GM12878 (cell line): Measurements from ENCODE around the gene ASPG. TPM values are rescaled to one million over a fixed set of nuclear protein-coding genes. Genes with fewer than 3 reads are reported as not detected.

Experiments used
- ATAC-seq: fragments of 200-7000 bp; cut with Tn5 transposase; 3 replicates; pipeline ENCODE4 v1.9.1; 2020; ENCODE audit warnings: mild to moderate bottlenecking, moderate library complexity
- BruUV-seq: library from RNA; stranded (reverse); fragments of 400-500 nt; replicated peaks from 2 replicates; lab custom pipeline; 2021; lab: Mats Ljungman, UMichigan
- CTCF ChIA-PET: fragments of 300-600 bp; sonication (Branson Sonifier 250); formaldehyde crosslinking; extraction: SDS; loops from one replicate; lab custom pipeline; 2021; ENCODE audit warnings: inconsistent platforms; lab: Yijun Ruan, JAX
- POLR2A ChIA-PET: fragments of 350-600 bp; formaldehyde crosslinking; extraction: SDS; loops from one replicate; lab custom pipeline; 2021; ENCODE audit warnings: inconsistent platforms; lab: Charles Lee
- RAD21 ChIA-PET: fragments of 300-600 bp; sonication (Branson Sonifier 250); formaldehyde crosslinking; loops from one replicate; lab custom pipeline; 2023; ENCODE audit warnings: antibody characterized with exemption; ENCODE audit not compliant: unreplicated experiment; lab: Charles Lee
- SMC1A ChIA-PET: fragments of 300-600 bp; sonication (Branson Sonifier 250); formaldehyde crosslinking; loops from one replicate; lab custom pipeline; 2023; ENCODE audit not compliant: unreplicated experiment, uncharacterized antibody; lab: Charles Lee
- DNase-seq: peaks from one replicate; pipeline ENCODE4 v3.0.0-alpha.2; 2011; ENCODE audit warnings: low read depth, low spot score
- FAIRE-seq: peaks from 3 replicates; lab custom pipeline; 2011; peaks lifted over from hg19 to GRCh38; lab: Jason Lieb, UNC
- H2AFZ ChIP-seq: 2 replicates; pipeline ENCODE4 v1.6.0; 2011; ENCODE audit warnings: low read depth, low read length, control low read depth; ENCODE audit not compliant: control insufficient read depth
- H3K27ac ChIP-seq: 2 replicates; pipeline ENCODE4 v1.5.1; 2011; ENCODE audit warnings: control low read depth; ENCODE audit not compliant: control insufficient read depth, insufficient read depth
- H3K27me3 ChIP-seq, 2 experiments: replicated peaks in 1 of 2; 2 replicates each; pipeline versions ENCODE4 v1.6.0 to v1.6.1; 2011; ENCODE audit warnings: low read length in 1 of 2; ENCODE audit not compliant: control insufficient read depth in 2 of 2, insufficient read depth in 2 of 2
- H3K36me3 ChIP-seq, 2 experiments: 2 replicates each; pipeline ENCODE4 v1.5.1; 2011; ENCODE audit warnings: low read length in 1 of 2; ENCODE audit not compliant: control insufficient read depth in 2 of 2, insufficient read depth in 2 of 2
- H3K4me1 ChIP-seq: 2 replicates; pipeline ENCODE4 v1.6.1; 2011; ENCODE audit warnings: mild to moderate bottlenecking, low read length, moderate library complexity, mixed read lengths; ENCODE audit not compliant: control insufficient read depth, insufficient read depth
- H3K4me2 ChIP-seq: 2 replicates; pipeline ENCODE4 v1.6.0; 2011; ENCODE audit warnings: control low read depth; ENCODE audit not compliant: control insufficient read depth, insufficient read depth
- H3K4me3 ChIP-seq: fragments of 200-600 bp; sonication (generic); 2 replicates; pipeline ENCODE4 v1.5.1; 2016
- H3K79me2 ChIP-seq: 2 replicates; pipeline ENCODE4 v1.6.0; 2011; ENCODE audit warnings: low read length; ENCODE audit not compliant: control insufficient read depth, insufficient read depth
- H3K9ac ChIP-seq: 2 replicates; pipeline ENCODE4 v1.8.0; 2011; ENCODE audit warnings: low read length, control low read depth, mixed read lengths; ENCODE audit not compliant: control insufficient read depth, insufficient read depth
- H3K9me3 ChIP-seq: replicated peaks from 3 replicates; pipeline ENCODE4 v1.5.1; 2011; ENCODE audit warnings: mild to moderate bottlenecking, low read length; ENCODE audit not compliant: control insufficient read depth, insufficient read depth
- H4K20me1 ChIP-seq: 2 replicates; pipeline ENCODE4 v1.6.0; 2011; ENCODE audit not compliant: control insufficient read depth, insufficient read depth
- ASH2L ChIP-seq: fragments of 300-600, 200-600 bp; sonication (generic); IDR thresholded peaks from 2 replicates; pipeline ENCODE4 v1.6.1; 2017; ENCODE audit warnings: low read depth, mild to moderate bottlenecking, borderline replicate concordance
- BACH1 ChIP-seq: fragments of 450-650 bp; IDR thresholded peaks from 2 replicates; pipeline ENCODE4 v1.6.1; 2017; ENCODE audit warnings: mild to moderate bottlenecking, borderline replicate concordance
- BMI1 ChIP-seq: fragments of 450-650 bp; IDR thresholded peaks from 2 replicates; pipeline ENCODE4 v1.6.1; 2016; ENCODE audit warnings: mild to moderate bottlenecking, moderate library complexity, borderline replicate concordance
- EGR1 ChIP-seq, 2 experiments: IDR thresholded peaks; 1 replicate in 1 of 2; 2 replicates in 1 of 2; pipeline ENCODE4 v1.6.1; 2011 to 2012; ENCODE audit warnings: low read depth in 2 of 2, low read length in 2 of 2, borderline replicate concordance in 1 of 2, mild to moderate bottlenecking in 1 of 2, moderate library complexity in 1 of 2
- EP300 ChIP-seq, 2 experiments: fragments of 150-350 bp in 1 of 2; IDR thresholded peaks; 2 replicates each; pipeline ENCODE4 v1.6.1; 2011 to 2012; ENCODE audit warnings: low read depth in 2 of 2, low read length in 2 of 2, borderline replicate concordance in 1 of 2, improper control_type of control experiment in 1 of 2, inconsistent platforms in 1 of 2; ENCODE audit not compliant: control insufficient read depth in 1 of 2
- FOXM1 ChIP-seq: IDR thresholded peaks from 2 replicates; pipeline ENCODE4 v1.6.1; 2012; ENCODE audit warnings: low read depth, mild to moderate bottlenecking, inconsistent platforms, low read length, moderate library complexity
- KLF5 ChIP-seq: fragments of 450-650 bp; IDR thresholded peaks from 2 replicates; pipeline ENCODE4 v1.6.1; 2014; ENCODE audit warnings: mild to moderate bottlenecking; ENCODE audit not compliant: partially characterized antibody
- MTA3 ChIP-seq: IDR thresholded peaks from 2 replicates; pipeline ENCODE4 v1.6.1; 2012; ENCODE audit warnings: low read length, inconsistent platforms, borderline replicate concordance
- PAX8 ChIP-seq: fragments of 450-650 bp; IDR thresholded peaks from 2 replicates; pipeline ENCODE4 v1.6.1; 2017; ENCODE audit warnings: mild to moderate bottlenecking, moderate library complexity
- POU2F2 ChIP-seq: IDR thresholded peaks from 3 replicates; pipeline ENCODE4 v1.6.1; 2011; ENCODE audit warnings: low read depth, mild to moderate bottlenecking, low read length, borderline replicate concordance
- RBBP5 ChIP-seq: fragments of 200-600 bp; sonication (generic); conservative IDR thresholded peaks from 2 replicates; pipeline ENCODE4 v1.6.1; 2016
- RELA ChIP-seq: fragments of 450-650 bp; IDR thresholded peaks from 2 replicates; pipeline ENCODE4 v1.8.0; 2014; ENCODE audit warnings: borderline replicate concordance; ENCODE audit not compliant: partially characterized antibody
- SMAD5 ChIP-seq: IDR thresholded peaks from 2 replicates; pipeline ENCODE4 v1.6.1; 2016; ENCODE audit warnings: antibody characterized with exemption, low read depth
- STAT3 ChIP-seq: IDR thresholded peaks from 2 replicates; pipeline ENCODE4 v1.6.1; 2011; ENCODE audit warnings: low read depth, low read length, improper control_type of control experiment
- YBX1 ChIP-seq: fragments of 450-650 bp; IDR thresholded peaks from 2 replicates; pipeline ENCODE4 v1.6.1; 2016; ENCODE audit warnings: antibody characterized with exemption
- WGBS: methylation state at CpG from one replicate; pipeline ENCODE4 v1.1.6; 2016; ENCODE audit warnings: low lambda C conversion rate; ENCODE audit not compliant: insufficient replicate concordance, insufficient coverage; ENCODE audit errors: missing lambda C conversion rate; 5-methylcytosine and 5-hydroxymethylcytosine counted together
- in situ Hi-C: fragments of 300-500 bp; cut with MboI; formaldehyde crosslinking; loops from 9 replicates; pipeline ENCODE4 v1.14.3; 2018; ENCODE audit warnings: mixed read lengths
- intact Hi-C: fragments of 100-400 bp; cut with micrococcal nuclease; formaldehyde crosslinking; loops from one replicate; pipeline ENCODE4 v1.14.2; 2022; ENCODE audit not compliant: unreplicated experiment
- polyA plus RNA-seq, 11 experiments: library from polyadenylated mRNA; depleted of rRNA in 4 of 11; unstranded in 6 of 11; stranded (reverse) in 5 of 11; fragments of >200 nt; fragmentation: Nextera tagmentation in 4 of 11; fragmentation: Illumina TruSeq in 1 of 11; extraction: Ambion mirVana in 4 of 11; extraction: Trizol in 1 of 11; gene quantifications; 1 replicate in 1 of 11; 2 replicates in 10 of 11; pipeline versions ENCODE4 v1.2.1 to v1.2.3, GENCODE V29; 2011 to 2016; ENCODE audit warnings: inconsistent platforms in 2 of 11, missing spikeins in 2 of 11, low read depth in 1 of 11
- total RNA-seq, 4 experiments: library from RNA; depleted of rRNA in 3 of 4; stranded (reverse); fragments of >200 nt in 3 of 4; fragmentation: Illumina TruSeq in 1 of 4; extraction: Trizol in 1 of 4; gene quantifications; 2 replicates each; pipeline versions ENCODE4 v1.2.1 to v1.2.3, GENCODE V29; 2013 to 2021
- TF ChIP-seq, protein P1 (sequence below): IDR thresholded peaks from 2 replicates; pipeline ENCODE4 v1.6.1; 2012; ENCODE audit warnings: low read depth, low read length, improper control_type of control experiment
- TF ChIP-seq, protein P2 (sequence below): fragments of 450-650 bp; IDR thresholded peaks from 2 replicates; pipeline ENCODE4 v1.6.1; 2016; ENCODE audit warnings: mild to moderate bottlenecking, moderate library complexity, borderline replicate concordance
- TF ChIP-seq, protein P3 (sequence below): IDR thresholded peaks from 2 replicates; pipeline ENCODE4 v1.6.1; 2011; ENCODE audit warnings: low read depth, mild to moderate bottlenecking, low read length, moderate library complexity, borderline replicate concordance; ENCODE audit errors: extremely low read depth
- TF ChIP-seq, protein P4 (sequence below): IDR thresholded peaks from 2 replicates; pipeline ENCODE4 v1.6.1; 2012; ENCODE audit warnings: low read depth, low read length, improper control_type of control experiment

The ASPG gene
- total and polyA plus RNA-seq, 10 of the 15 experiments (the other 5 are each of a cell fraction or from before 2014, with no cell fraction given), result not detected

DNA sequence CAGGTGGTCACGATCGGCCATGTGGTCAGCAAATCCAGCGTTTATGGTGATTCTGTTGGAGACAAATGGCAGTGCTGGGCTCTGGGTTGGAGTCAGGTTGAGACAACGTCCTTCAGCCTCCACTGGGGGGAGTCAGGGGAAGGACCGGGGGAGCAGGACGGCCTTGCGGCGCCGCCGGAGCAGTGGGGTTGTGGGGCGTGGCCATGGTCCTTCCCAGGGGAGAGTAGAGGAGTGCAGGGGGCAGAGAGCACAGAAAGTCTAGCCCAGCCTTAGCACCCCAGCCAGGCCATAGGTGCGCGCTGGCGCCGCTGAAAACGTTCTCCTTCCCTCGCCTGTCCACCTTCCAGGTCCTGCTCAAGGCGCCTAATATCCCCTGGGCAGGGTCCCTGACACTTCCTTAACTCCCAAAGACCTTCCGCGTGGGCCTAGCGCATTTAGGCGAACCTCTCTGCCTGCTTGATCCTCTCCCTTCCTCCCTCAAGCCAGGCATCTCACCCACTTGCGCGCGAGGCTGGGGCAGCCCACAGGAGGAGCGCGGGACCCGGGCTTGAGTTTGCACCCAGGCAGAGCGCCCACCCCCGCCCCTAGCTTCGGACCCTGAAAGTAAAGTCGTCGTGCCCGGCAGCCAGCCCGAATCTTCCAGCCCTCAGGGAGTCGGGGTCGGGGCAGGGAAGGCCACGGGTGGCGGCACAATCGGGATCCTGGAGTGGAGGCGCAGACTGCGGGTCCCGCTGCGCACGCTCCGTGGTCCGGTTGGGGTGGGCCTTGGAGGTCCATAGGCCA is 49.8 kb downstream of the ASPG start:
- ChIA-PET RAD21 (no interaction called here), SMC1A (no interaction called here), POLR2A (no interaction called here)
- Histone ChIP-seq H3K9ac (no peak overlapping the region), H3K27ac (no peak overlapping the region), H4K20me1 (no peaks in the 10 kb centered on the region)
- no TSS peak for BruUV-seq
- TF ChIP-seq RELA (no peak), STAT3 (no peak), KLF5 (no peak), EP300 (IDR thresholded peaks at IDR 0.05; ENCODE audit: borderline replicate concordance in 1 of 2, control insufficient read depth in 1 of 2, low read depth in 2 of 2, low read length in 2 of 2) (no peak), EGR1 (IDR thresholded peaks at IDR 0.05; ENCODE audit: borderline replicate concordance in 1 of 2, low read depth in 2 of 2, low read length in 2 of 2) (no peak), FOXM1 (no peak), SMAD5 (no peak), PAX8 (no peak), BMI1 (no peak), YBX1 (no peak), MTA3 (no peak), RBBP5 (no peak), ASH2L (no peak), POU2F2 (no peak), BACH1 (no peak)
- TF ChIP-seq, protein P1, sequence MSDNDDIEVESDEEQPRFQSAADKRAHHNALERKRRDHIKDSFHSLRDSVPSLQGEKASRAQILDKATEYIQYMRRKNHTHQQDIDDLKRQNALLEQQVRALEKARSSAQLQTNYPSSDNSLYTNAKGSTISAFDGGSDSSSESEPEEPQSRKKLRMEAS, result no peak
- TF ChIP-seq, protein P2, sequence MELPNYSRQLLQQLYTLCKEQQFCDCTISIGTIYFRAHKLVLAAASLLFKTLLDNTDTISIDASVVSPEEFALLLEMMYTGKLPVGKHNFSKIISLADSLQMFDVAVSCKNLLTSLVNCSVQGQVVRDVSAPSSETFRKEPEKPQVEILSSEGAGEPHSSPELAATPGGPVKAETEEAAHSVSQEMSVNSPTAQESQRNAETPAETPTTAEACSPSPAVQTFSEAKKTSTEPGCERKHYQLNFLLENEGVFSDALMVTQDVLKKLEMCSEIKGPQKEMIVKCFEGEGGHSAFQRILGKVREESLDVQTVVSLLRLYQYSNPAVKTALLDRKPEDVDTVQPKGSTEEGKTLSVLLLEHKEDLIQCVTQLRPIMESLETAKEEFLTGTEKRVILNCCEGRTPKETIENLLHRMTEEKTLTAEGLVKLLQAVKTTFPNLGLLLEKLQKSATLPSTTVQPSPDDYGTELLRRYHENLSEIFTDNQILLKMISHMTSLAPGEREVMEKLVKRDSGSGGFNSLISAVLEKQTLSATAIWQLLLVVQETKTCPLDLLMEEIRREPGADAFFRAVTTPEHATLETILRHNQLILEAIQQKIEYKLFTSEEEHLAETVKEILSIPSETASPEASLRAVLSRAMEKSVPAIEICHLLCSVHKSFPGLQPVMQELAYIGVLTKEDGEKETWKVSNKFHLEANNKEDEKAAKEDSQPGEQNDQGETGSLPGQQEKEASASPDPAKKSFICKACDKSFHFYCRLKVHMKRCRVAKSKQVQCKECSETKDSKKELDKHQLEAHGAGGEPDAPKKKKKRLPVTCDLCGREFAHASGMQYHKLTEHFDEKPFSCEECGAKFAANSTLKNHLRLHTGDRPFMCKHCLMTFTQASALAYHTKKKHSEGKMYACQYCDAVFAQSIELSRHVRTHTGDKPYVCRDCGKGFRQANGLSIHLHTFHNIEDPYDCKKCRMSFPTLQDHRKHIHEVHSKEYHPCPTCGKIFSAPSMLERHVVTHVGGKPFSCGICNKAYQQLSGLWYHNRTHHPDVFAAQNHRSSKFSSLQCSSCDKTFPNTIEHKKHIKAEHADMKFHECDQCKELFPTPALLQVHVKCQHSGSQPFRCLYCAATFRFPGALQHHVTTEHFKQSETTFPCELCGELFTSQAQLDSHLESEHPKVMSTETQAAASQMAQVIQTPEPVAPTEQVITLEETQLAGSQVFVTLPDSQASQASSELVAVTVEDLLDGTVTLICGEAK, result no peak
- TF ChIP-seq, protein P3, sequence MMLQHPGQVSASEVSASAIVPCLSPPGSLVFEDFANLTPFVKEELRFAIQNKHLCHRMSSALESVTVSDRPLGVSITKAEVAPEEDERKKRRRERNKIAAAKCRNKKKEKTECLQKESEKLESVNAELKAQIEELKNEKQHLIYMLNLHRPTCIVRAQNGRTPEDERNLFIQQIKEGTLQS, result no peak
- TF ChIP-seq, protein P4, sequence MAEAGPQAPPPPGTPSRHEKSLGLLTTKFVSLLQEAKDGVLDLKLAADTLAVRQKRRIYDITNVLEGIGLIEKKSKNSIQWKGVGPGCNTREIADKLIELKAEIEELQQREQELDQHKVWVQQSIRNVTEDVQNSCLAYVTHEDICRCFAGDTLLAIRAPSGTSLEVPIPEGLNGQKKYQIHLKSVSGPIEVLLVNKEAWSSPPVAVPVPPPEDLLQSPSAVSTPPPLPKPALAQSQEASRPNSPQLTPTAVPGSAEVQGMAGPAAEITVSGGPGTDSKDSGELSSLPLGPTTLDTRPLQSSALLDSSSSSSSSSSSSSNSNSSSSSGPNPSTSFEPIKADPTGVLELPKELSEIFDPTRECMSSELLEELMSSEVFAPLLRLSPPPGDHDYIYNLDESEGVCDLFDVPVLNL, result no peak
- TF ChIP-seq, all 136 proteins: peak for 0
- intact Hi-C loops (no loop called here), in situ Hi-C loops (loop anchor here (5.0 kb wide), 1 partner anchor 58 kb away; no protein-coding TSS in a partner anchor)
- Histone ChIP-seq H3K9me3 (no peaks in the 10 kb centered on the region; the same call in 2 of the 3 replicates), H3K36me3 (no peaks in the 10 kb centered on the region), H3K4me3 (no peak overlapping the region), H3K27me3 (peaks cover 10 to 15% of the 10 kb centered on the region in 2 experiments; a peak in 3 of 4 replicates), H3K4me2 (no peak overlapping the region), H3K4me1 (no peaks in the 10 kb centered on the region), H3K79me2 (no peaks in the 10 kb centered on the region), H2AFZ (no peak overlapping the region)
- CTCF ChIA-PET, result no interaction called here
- FAIRE-seq, result no peak
- no peak for DNase-seq
- ATAC-seq, result no peak
- 3% methylated on average over 47 of the region's 47 CpGs for WGBS
